Measurements from ENCODE around the gene SLC37A4. TPM values are rescaled to one million over a fixed set of nuclear protein-coding genes. Genes with fewer than 3 reads are reported as not detected.
"Not testable (repeated sequence)": the region's sequence is repeated elsewhere in the genome, so short reads cannot be mapped to it uniquely, and the experiment has no call there.

SLC37A4 gene
- total and polyA plus RNA-seq, 9 donors: 5.7 to 18.4 (median 11.0) TPM

- Histone ChIP-seq H3K27me3 (ENCODE audit: control insufficient read depth, insufficient read depth, low read length) (no peaks in the 10 kb centered on the region), H3K9me3 (replicated peaks; ENCODE audit: control insufficient read depth, low read depth, low read length) (no peaks in the 10 kb centered on the region), H3K4me3 (ENCODE audit: low read length) (no peak overlapping the region), H3K36me3 (ENCODE audit: control insufficient read depth, insufficient read depth, low read length) (peaks cover 61% of the 10 kb centered on the region), H3K4me1 (ENCODE audit: control insufficient read depth, insufficient read depth, low read length) (peaks cover 18% of the 10 kb centered on the region), H3K27ac (ENCODE audit: low read length) (no peak overlapping the region)
- no peak for DNase-seq
- 75% methylated on average over 1 of the region's 2 CpGs for WGBS (ENCODE audit: insufficient coverage)
Observed at GRCh38 chr11:119019996-119020395, 10.7 kb downstream of the SLC37A4 start.

GRCh38 chr11:119018074-119018938 lies 12.4 kb downstream of the SLC37A4 start, which contains the start of the genes RPS25 and TRAPPC4:
Gene RPS25 (minus strand): TSS chr11:119018343. CDS start chr11:119018284, 59 bp downstream.
Gene TRAPPC4 (plus strand): TSS chr11:119018766. CDS start chr11:119018796, 30 bp downstream.
- WGBS (ENCODE audit: insufficient coverage): under 1% methylated on average over 63 of the region's 63 CpGs
- H3K4me1 ChIP-seq (ENCODE audit: control insufficient read depth, insufficient read depth, low read length): peaks cover 18% of the 10 kb centered on the region
- peak; percentile 99 for DNase-seq
- H3K4me3 ChIP-seq (ENCODE audit: low read length): peak within 1 kb of the TSS; percentile 90
- H3K27me3 ChIP-seq (ENCODE audit: control insufficient read depth, insufficient read depth, low read length): no peaks in the 10 kb centered on the region
- H3K9me3 ChIP-seq (replicated peaks; ENCODE audit: control insufficient read depth, low read depth, low read length): no peaks in the 10 kb centered on the region
- H3K27ac ChIP-seq (ENCODE audit: low read length): peak within 1 kb of the TSS; percentile 98
- peaks cover 59% of the 10 kb centered on the region for H3K36me3 ChIP-seq (ENCODE audit: control insufficient read depth, insufficient read depth, low read length)

DNA sequence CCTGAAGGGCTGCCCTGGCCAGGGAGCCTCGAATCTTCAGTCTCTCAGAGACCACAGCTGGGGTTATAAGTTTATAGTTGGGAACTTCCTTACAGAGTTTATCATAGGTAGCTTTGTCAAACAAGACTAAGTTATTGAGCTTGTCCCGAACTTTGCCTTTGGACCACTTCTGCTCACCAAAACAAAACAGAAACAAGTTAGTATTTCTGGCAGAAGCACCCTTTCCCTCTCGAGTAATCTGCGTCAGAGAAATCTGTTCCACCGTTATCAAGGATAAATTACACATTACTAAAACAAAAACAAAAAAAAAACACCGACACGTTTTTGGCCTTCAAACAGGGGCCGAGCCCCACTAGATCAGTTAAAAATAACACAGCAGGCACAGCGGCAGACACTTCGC lies 13.3 kb downstream of the SLC37A4 start:
- H3K9me3 ChIP-seq (replicated peaks; ENCODE audit: control insufficient read depth, low read depth, low read length); DNase-seq; H3K27me3 ChIP-seq (ENCODE audit: control insufficient read depth, insufficient read depth, low read length): not testable (repeated sequence)
- 0% methylated on average over 4 of the region's 10 CpGs for WGBS (ENCODE audit: insufficient coverage)
- peak overlapping the region; percentile 90 for H3K4me3 ChIP-seq (ENCODE audit: low read length)
- H3K27ac ChIP-seq (ENCODE audit: low read length): peak overlapping the region; percentile 98
- peaks cover 58% of the 10 kb centered on the region for H3K36me3 ChIP-seq (ENCODE audit: control insufficient read depth, insufficient read depth, low read length)
- peaks cover 18% of the 10 kb centered on the region for H3K4me1 ChIP-seq (ENCODE audit: control insufficient read depth, insufficient read depth, low read length)

DNA sequence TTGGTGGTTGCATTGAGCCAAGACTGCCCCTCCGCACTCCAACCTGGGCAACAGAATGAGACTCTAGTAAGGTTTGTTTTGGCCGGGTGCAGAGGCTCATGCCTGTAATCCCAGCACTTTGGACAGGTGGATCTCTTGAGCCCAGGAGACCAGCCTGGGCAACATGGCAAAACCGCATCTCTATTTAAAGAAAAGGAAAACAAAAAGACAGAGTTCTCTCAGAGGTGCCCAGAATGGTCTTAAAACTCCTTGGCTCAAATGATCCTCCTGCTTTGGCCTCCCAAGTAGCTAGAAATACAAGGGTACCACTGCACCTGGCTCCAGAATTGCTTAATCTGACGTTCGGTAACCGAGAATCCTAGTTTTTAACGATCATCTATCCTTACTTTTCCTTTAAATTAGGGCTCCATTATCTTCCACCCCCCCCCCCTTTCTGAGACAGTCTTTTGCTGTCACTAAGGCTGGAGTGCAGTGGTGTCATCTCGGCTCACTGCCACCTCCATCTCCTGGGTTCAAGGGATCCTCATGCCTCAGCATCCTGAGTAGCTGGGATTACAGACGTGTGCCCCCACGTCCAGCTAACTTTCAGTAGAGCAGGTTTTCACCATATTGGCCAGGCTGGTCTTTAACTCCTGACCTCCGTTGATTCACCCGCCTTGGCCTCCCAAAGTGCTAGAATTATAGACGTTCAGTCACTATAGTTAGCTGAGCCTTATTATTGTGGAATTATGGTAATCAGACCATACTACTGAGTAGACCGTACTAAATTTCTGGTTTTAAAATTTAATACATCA lies 14.3 kb downstream of the SLC37A4 start:
- peaks cover 18% of the 10 kb centered on the region for H3K4me1 ChIP-seq (ENCODE audit: control insufficient read depth, insufficient read depth, low read length)
- H3K36me3 ChIP-seq (ENCODE audit: control insufficient read depth, insufficient read depth, low read length): peaks cover 58% of the 10 kb centered on the region
- no peak for DNase-seq
- H3K27me3 ChIP-seq (ENCODE audit: control insufficient read depth, insufficient read depth, low read length): no peaks in the 10 kb centered on the region
- H3K9me3 ChIP-seq (replicated peaks; ENCODE audit: control insufficient read depth, low read depth, low read length): no peaks in the 10 kb centered on the region
- no peak overlapping the region for H3K27ac ChIP-seq (ENCODE audit: low read length)
- 58% methylated on average over 10 of the region's 14 CpGs for whole genome bisulfite sequencing (ENCODE audit: insufficient coverage)
- H3K4me3 ChIP-seq (ENCODE audit: low read length): no peak overlapping the region

- H3K36me3 ChIP-seq (ENCODE audit: control insufficient read depth, insufficient read depth, low read length): peaks cover 60% of the 10 kb centered on the region
- H3K27me3 ChIP-seq (ENCODE audit: control insufficient read depth, insufficient read depth, low read length): no peaks in the 10 kb centered on the region
- no peak overlapping the region for H3K27ac ChIP-seq (ENCODE audit: low read length)
- H3K4me3 ChIP-seq (ENCODE audit: low read length): no peak overlapping the region
- H3K4me1 ChIP-seq (ENCODE audit: control insufficient read depth, insufficient read depth, low read length): peaks cover 18% of the 10 kb centered on the region
- WGBS (ENCODE audit: insufficient coverage): 62% methylated on average over 7 of the region's 8 CpGs
- no peaks in the 10 kb centered on the region for H3K9me3 ChIP-seq (replicated peaks; ENCODE audit: control insufficient read depth, low read depth, low read length)
- no peak for DNase-seq
Observed at GRCh38 chr11:119015054-119015611, 15.5 kb downstream of the SLC37A4 start.

- peaks cover 64% of the 10 kb centered on the region for H3K36me3 ChIP-seq (ENCODE audit: control insufficient read depth, insufficient read depth, low read length)
- H3K4me1 ChIP-seq (ENCODE audit: control insufficient read depth, insufficient read depth, low read length): peaks cover 12% of the 10 kb centered on the region
- 90% methylated on average over 12 of the region's 17 CpGs for WGBS (ENCODE audit: insufficient coverage)
- no peaks in the 10 kb centered on the region for H3K9me3 ChIP-seq (replicated peaks; ENCODE audit: control insufficient read depth, low read depth, low read length)
- no peaks in the 10 kb centered on the region for H3K27me3 ChIP-seq (ENCODE audit: control insufficient read depth, insufficient read depth, low read length)
- no peak overlapping the region for H3K27ac ChIP-seq (ENCODE audit: low read length)
- DNase-seq: no peak
- H3K4me3 ChIP-seq (ENCODE audit: low read length): no peak overlapping the region
Observed at GRCh38 chr11:119014209-119014924, 16.3 kb downstream of the SLC37A4 start.

DNA sequence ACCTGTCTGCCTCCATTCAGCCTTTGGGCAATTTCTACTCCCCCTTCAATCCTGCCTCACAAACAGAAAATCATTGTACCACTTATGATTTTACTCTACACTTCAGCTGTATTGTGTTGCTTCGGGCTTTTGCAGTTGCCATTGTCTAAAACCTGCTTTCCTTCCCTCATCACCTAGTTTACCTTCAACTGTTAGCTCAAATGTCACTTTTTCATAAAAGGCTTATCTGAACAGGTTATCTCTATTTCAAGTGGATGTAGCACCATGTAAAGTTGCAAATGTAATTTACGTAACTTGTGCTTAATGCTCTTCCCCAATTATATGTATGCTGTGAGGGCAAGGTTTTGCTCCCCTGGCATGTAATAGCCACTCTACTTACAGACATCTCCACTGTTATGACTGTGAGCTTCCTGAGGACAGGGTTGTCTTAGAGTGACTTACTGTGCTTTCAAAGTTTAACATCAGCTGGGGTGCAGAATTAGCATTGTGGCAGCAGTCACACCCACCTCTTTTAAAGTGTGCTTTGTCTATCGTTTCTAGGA lies 18.0 kb downstream of the SLC37A4 start:
- no peak for DNase-seq
- Histone ChIP-seq H3K27me3 (ENCODE audit: control insufficient read depth, insufficient read depth, low read length) (no peaks in the 10 kb centered on the region), H3K36me3 (ENCODE audit: control insufficient read depth, insufficient read depth, low read length) (peaks cover 68% of the 10 kb centered on the region), H3K27ac (ENCODE audit: low read length) (no peak overlapping the region), H3K4me3 (ENCODE audit: low read length) (no peak overlapping the region), H3K4me1 (ENCODE audit: control insufficient read depth, insufficient read depth, low read length) (peaks cover 12% of the 10 kb centered on the region), H3K9me3 (replicated peaks; ENCODE audit: control insufficient read depth, low read depth, low read length) (no peaks in the 10 kb centered on the region)
- WGBS (ENCODE audit: insufficient coverage): no CpG with 5 or more reads among the region's 3 CpGs

DNA sequence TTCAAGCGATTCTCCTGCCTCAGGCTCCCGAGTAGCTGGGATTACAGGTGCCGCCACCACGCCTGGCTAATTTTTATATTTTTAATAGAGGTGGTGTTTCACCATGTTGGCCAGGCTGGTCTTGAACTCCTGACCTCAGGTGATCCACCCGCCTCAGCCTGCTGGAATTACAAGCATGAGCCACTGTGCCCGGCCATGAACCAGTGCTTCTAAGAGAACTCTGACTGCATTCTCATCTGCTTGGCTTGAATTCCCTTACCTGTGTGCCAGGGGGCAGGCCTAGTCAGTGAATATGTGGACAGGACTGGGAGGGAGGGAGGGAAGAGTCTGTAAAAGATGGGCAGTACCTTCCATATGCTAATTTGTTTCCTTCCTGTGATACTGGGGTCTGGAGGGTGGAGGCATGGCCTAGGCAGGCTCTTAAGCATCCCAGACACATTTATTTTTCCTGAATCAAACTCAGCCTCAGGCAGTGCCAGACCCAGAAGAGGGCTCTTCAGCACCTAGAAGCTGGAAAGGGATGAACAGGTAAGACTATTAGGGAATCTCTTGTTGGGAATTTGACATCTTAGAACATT lies 19.1 kb downstream of the SLC37A4 start:
- H3K4me3 ChIP-seq (ENCODE audit: low read length): no peak overlapping the region
- 67% methylated on average over 2 of the region's 6 CpGs for WGBS (ENCODE audit: insufficient coverage)
- H3K9me3 ChIP-seq (replicated peaks; ENCODE audit: control insufficient read depth, low read depth, low read length): no peaks in the 10 kb centered on the region
- peaks cover 5% of the 10 kb centered on the region for H3K4me1 ChIP-seq (ENCODE audit: control insufficient read depth, insufficient read depth, low read length)
- H3K27me3 ChIP-seq (ENCODE audit: control insufficient read depth, insufficient read depth, low read length): no peaks in the 10 kb centered on the region
- no peak for DNase-seq
- peaks cover 76% of the 10 kb centered on the region for H3K36me3 ChIP-seq (ENCODE audit: control insufficient read depth, insufficient read depth, low read length)
- no peak overlapping the region for H3K27ac ChIP-seq (ENCODE audit: low read length)

DNA sequence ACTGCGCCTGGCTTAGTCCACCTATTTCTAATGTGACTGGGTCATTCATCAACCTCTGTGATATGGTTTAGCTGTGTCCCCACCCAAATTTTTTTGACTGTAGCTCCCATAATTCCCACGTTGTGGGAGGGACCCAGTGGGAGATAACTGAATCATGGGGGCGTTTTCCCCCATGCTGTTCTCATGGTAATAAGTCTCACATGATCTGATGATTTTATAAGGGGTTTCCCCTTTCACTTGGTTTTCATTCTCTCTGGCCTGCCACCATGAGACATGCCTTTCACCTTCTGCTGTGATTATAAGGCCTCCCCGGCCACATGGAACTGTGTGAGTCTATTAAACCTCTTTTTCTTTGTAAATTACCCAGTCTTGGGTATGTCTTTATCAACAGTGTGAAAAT lies 24.0 kb downstream of the SLC37A4 start:
- WGBS (ENCODE audit: insufficient coverage): no CpG with 5 or more reads among the region's 4 CpGs
- peaks cover 55% of the 10 kb centered on the region for H3K36me3 ChIP-seq (ENCODE audit: control insufficient read depth, insufficient read depth, low read length)
- no peaks in the 10 kb centered on the region for H3K4me1 ChIP-seq (ENCODE audit: control insufficient read depth, insufficient read depth, low read length)
- DNase-seq: no peak
- H3K4me3 ChIP-seq (ENCODE audit: low read length): no peak overlapping the region
- H3K27ac ChIP-seq (ENCODE audit: low read length): no peak overlapping the region
- no peaks in the 10 kb centered on the region for H3K9me3 ChIP-seq (replicated peaks; ENCODE audit: control insufficient read depth, low read depth, low read length)
- H3K27me3 ChIP-seq (ENCODE audit: control insufficient read depth, insufficient read depth, low read length): no peaks in the 10 kb centered on the region
